Stimulated activated naive CD8-positive, alpha-beta T cell treated with anti-CD3 and anti-CD28 coated beads, Interleukin-15, Interleukin-2, amounts not matched to agents 100 ng/mL and 50 ng/mL, for 24 hours (primary cell): ENCODE data around the gene CHP2.
"Not testable (repeated sequence)": the region's sequence is repeated elsewhere in the genome, so short reads cannot be mapped to it uniquely, and the experiment has no call there.

ENCODE experiments used
- H3K27ac Mint-ChIP-seq: one replicate; pipeline ENCODE4 v1.8.0; 2021; ENCODE audit warnings: mild to moderate bottlenecking, mixed read lengths
- H3K27me3 Mint-ChIP-seq: one replicate; pipeline ENCODE4 v1.8.0; 2021; ENCODE audit warnings: mixed read lengths
- H3K36me3 Mint-ChIP-seq: one replicate; pipeline ENCODE4 v1.8.0; 2021; ENCODE audit warnings: low read depth, mixed read lengths
- H3K4me1 Mint-ChIP-seq: one replicate; pipeline ENCODE4 v1.8.0; 2021; ENCODE audit warnings: low read depth, mixed read lengths
- H3K4me3 Mint-ChIP-seq: one replicate; pipeline ENCODE4 v1.8.0; 2021; ENCODE audit warnings: mild to moderate bottlenecking, mixed read lengths
- H3K9me3 Mint-ChIP-seq: one replicate; pipeline ENCODE4 v1.8.0; 2021; ENCODE audit warnings: mixed read lengths

CHP2 gene

DNA sequence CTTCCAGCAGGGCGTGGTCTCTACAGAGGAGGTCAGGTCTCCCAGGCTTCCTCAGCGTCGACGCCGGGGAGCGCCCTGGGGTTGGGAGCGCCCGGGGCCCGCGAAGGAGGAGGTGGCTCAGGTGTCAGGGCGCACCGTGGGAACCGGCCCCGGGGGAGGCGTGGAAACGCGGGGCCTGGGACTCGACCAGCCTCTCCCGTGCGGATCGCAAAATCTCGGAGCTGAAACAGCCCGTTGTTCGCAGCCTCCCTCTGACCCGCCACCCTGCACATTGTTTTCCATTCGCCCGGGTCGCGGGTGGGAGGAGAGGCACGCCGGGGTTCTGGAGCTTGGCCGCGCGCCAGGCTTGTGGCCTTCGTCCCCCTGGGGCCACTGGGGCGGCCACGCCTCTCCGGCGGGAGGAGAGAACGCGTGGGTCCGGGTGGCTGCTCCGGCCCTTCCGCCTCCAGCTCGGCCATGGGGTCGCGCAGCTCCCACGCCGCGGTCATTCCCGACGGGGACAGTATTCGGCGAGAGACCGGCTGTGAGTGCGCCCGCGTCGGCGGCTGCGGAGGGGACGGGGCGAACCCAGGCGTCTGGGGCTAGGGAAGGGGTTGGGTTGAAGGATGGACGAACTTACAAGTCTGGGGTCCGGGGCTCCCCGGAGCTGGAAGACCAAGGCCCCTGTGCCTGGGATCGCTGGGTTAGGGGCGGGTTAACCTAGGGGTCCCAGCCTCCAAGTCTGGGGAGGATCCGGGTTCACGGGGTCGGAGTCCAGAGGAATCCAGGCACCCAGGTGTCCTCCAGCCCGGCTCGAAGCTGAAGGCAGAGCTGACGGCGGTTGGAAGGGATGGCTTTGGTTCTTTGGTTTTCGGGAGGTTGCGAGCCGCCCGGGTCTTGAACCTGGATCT lies at the start of gene CHP2:
Gene CHP2, plus strand, starts transcription at position 433 of the 890 bp plus-strand sequence. Its CDS starts 24 bp downstream, at position 457.
- Mint-ChIP-seq H3K27ac (no peak within 1 kb of the TSS), H3K27me3 (peaks cover 56% of the 10 kb centered on the region), H3K36me3 (no peaks in the 10 kb centered on the region), H3K9me3 (no peaks in the 10 kb centered on the region), H3K4me1 (no peaks in the 10 kb centered on the region), H3K4me3 (no peak within 1 kb of the TSS)

DNA sequence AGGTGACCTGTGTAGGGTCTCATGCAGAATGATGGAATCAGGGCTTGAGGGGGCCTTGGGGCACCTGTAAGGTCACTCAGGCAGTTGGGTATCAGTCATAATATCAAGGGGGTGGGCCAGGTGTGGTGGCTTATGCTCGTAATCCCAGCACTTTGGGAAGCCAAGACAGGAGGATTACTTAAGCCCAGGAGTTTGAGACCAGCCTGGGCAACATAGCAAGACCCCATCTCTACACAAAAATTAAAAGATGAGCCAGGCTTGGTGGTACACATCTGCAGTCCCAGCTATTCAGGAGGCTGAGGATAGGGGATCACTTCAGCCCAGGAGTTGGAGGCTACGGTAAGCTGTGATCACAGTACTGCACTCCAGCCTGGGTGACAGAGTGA lies 49.3 kb upstream of the CHP2 start:
- H3K4me1 Mint-ChIP-seq = no peaks in the 10 kb centered on the region
- peaks cover 20% of the 10 kb centered on the region for H3K9me3 Mint-ChIP-seq
- H3K27ac Mint-ChIP-seq = no peak overlapping the region

DNA sequence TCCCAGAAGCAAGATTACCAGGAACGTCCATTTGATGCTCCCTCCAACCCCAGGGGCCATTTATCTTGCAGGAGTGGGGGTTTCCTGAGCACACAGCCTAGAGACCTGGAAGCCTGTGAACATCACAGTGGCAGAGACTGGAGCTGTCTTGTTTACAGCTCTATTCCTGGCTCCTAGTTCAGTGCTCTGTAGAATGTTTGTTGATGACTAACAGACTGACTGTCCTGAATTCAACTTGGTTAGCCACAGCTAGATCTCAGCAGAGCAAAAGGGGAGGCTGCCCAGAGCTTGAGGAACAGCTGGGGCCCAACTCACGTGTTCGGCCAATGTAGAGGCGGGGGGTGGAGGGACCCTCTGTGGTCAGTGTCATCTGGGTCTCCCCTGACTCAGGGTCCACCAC lies 48.4 kb upstream of the CHP2 start:
- no peaks in the 10 kb centered on the region for H3K4me1 Mint-ChIP-seq
- peaks cover 44% of the 10 kb centered on the region for H3K27me3 Mint-ChIP-seq
- H3K27ac Mint-ChIP-seq = no peak overlapping the region
- no peak overlapping the region for H3K4me3 Mint-ChIP-seq
- peaks cover 20% of the 10 kb centered on the region for H3K9me3 Mint-ChIP-seq
- H3K36me3 Mint-ChIP-seq = peaks cover 5% of the 10 kb centered on the region

More for the DNA sequence above, 49.3 kb upstream of the CHP2 start:
- no peak overlapping the region for H3K4me3 Mint-ChIP-seq
- peaks cover 5% of the 10 kb centered on the region for H3K36me3 Mint-ChIP-seq
- peaks cover 34% of the 10 kb centered on the region for H3K27me3 Mint-ChIP-seq

DNA sequence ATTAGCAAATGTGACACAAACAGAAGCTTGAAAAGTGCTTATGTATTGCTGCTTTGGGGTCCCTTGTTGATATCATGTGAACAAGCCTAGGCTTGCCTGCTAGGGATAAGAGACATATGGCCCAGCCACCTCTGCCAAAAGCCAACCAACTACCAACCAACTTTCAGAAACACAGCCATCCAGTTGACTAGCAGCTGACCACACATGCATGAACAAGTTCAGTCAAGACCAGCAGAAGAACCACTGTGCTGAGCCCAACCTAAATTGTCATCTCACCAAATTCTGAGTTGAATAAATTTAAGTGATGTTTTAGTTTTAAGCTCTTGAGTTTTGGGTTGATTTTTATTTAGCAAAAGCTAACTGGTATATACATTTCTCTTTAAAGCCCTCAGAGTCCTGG lies 45.3 kb upstream of the CHP2 start:
- Mint-ChIP-seq H3K9me3 (peaks cover 11% of the 10 kb centered on the region), H3K27ac (no peak overlapping the region), H3K4me1 (no peaks in the 10 kb centered on the region), H3K36me3 (no peaks in the 10 kb centered on the region), H3K27me3 (peaks cover 52% of the 10 kb centered on the region), H3K4me3 (no peak overlapping the region)

DNA sequence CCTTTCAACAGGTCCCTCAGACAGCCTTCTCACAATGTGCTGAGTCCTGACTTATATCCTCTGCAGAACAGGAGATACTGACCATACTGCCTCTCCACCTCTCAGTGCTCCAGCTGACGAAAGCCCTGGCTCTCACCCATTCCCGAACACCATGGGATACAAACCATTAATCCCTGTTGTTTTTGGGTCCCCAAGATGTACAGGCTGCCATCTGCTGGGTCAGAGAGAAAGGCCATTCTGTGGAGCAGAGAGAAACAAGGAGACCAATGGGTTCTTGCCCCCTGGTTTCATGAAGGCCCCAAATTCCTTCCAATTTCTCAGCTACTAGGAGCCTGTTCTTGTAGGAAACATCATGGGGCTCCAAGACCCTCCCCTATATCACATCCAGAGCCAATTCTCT lies 44.8 kb upstream of the CHP2 start:
- Mint-ChIP-seq H3K9me3 (peaks cover 11% of the 10 kb centered on the region), H3K36me3 (no peaks in the 10 kb centered on the region), H3K4me3 (no peak overlapping the region), H3K27ac (no peak overlapping the region), H3K4me1 (no peaks in the 10 kb centered on the region), H3K27me3 (peaks cover 57% of the 10 kb centered on the region)

DNA sequence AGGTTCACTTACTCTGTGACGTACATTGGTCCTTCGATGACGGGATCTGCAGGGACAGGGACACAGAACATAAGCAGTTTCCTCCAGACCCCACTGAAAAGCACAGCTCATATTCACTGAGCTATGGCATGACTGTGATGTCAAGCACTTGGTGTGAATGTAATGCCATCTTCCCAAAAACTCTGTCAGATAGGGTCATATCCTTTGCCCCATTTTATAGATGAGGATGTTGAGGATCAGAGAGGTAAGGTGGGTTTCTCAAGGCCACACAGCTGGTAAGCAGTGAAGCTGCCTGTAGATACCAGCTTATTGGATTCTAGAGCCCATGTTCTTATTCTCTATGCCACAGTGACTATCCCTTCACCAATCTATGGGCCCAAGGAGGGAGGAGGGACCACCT lies 44.3 kb upstream of the CHP2 start:
- peaks cover 11% of the 10 kb centered on the region for H3K9me3 Mint-ChIP-seq
- no peak overlapping the region for H3K27ac Mint-ChIP-seq
- no peaks in the 10 kb centered on the region for H3K36me3 Mint-ChIP-seq
- no peaks in the 10 kb centered on the region for H3K4me1 Mint-ChIP-seq
- H3K4me3 Mint-ChIP-seq = no peak overlapping the region
- H3K27me3 Mint-ChIP-seq = peaks cover 57% of the 10 kb centered on the region

DNA sequence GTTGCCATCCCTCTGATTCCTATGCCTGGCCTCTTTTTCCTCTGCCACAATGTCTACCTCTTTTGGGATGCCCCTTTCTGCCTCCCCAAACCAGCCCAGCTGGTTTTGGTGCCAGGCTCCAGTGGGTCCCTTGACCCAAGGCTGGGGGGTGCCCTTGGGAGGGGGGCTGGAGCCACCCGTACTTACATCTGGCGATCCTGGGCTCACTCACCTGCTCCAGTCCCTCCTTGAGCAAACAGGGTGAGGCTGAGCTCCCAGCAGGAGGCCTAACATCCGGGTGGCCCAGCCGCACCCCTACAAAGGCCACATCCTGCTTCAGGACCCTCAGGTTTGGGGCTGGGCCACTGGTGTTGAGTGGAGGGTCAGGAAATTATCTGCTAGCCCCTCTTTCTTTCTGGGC lies 43.0 kb upstream of the CHP2 start:
- Mint-ChIP-seq H3K4me3 (no peak overlapping the region), H3K9me3 (peaks cover 11% of the 10 kb centered on the region), H3K27ac (no peak overlapping the region), H3K36me3 (no peaks in the 10 kb centered on the region), H3K27me3 (peaks cover 64% of the 10 kb centered on the region), H3K4me1 (no peaks in the 10 kb centered on the region)

DNA sequence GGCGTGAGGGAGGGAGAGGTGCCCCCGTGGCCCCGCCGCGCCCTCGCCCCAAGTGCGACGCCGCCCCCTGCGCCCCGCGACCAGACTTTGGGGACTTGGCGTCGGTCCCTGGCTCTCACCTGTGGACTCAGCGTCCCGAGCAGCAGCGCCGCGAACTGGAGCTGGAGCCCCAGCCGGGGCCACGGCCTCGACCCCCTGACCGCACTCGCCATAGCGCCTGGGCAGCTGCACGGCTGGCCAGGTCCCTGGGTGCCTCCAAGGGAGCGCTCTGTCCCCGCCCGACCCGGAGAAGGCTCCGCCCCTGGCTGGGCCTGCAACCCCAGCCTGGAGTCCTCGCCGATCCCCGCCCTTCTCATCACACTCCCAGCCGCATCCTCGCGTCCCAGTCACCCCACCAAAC lies 41.9 kb upstream of the CHP2 start, which contains the start of gene ERN2:
Gene ERN2, minus strand, starts transcription at position 247 of the 400 bp plus-strand sequence. Its CDS starts 35 bp downstream, at position 212.
- Mint-ChIP-seq H3K27ac (no peak within 1 kb of the TSS), H3K9me3 (peaks cover 11% of the 10 kb centered on the region), H3K4me1 (no peaks in the 10 kb centered on the region), H3K36me3 (no peaks in the 10 kb centered on the region), H3K4me3 (no peak within 1 kb of the TSS), H3K27me3 (peaks cover 66% of the 10 kb centered on the region)

DNA sequence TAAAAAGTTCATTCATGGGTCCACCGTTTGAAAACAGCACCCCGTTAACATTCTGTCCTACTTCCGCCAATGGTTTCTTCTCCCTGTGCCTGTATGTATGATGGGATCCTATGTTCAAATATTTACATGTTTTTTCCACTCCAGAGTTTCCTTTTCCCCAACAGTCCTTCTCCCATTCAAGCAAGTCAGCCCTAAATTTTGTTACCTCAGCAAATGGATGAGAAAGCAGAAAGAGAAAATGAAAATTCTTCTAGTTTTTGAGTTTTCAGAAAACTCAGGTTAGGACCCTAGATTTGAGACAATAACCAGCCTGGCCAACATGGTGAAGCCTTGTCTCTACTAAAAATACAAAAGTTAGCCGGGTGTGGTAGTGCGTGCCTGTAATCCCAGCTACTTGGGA lies 38.3 kb upstream of the CHP2 start:
- Mint-ChIP-seq H3K27me3 (peaks cover 45% of the 10 kb centered on the region), H3K4me3 (no peak overlapping the region), H3K4me1 (no peaks in the 10 kb centered on the region), H3K27ac (no peak overlapping the region), H3K9me3 (no peaks in the 10 kb centered on the region), H3K36me3 (no peaks in the 10 kb centered on the region)

DNA sequence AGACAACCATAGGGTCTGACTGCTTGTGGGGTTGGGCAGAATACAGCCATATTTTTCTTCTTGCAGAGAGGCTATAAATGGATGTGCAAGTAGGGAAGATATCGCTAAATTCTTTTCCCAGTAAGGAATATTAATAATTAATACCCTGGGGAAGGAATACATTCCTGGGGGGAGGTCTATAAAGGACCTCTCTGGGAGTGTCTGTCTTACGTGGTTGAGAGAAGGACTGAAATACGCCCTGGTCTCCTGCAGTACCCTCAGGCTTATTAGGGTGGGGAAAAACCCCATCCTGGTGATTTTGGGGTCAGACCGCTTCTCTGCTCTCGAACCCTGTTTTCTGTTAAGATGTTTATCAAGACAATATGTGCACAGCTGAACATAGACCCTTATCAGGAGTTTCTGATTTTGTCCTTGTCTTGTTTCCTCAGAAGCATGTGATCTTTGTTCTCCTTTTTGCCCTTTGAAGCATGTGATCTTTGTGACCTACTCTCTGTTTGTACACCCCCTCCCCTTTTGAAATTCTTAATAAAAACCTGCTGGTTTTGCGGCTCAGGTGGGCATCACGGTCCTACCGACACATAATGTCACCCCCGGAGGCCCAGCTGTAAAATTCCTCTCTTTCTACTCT lies 32.1 kb upstream of the CHP2 start:
- H3K36me3 Mint-ChIP-seq, H3K4me1 Mint-ChIP-seq, H3K27ac Mint-ChIP-seq, H3K9me3 Mint-ChIP-seq, H3K4me3 Mint-ChIP-seq: not testable (repeated sequence)
- H3K27me3 Mint-ChIP-seq = peaks cover 11% of the 10 kb centered on the region

DNA sequence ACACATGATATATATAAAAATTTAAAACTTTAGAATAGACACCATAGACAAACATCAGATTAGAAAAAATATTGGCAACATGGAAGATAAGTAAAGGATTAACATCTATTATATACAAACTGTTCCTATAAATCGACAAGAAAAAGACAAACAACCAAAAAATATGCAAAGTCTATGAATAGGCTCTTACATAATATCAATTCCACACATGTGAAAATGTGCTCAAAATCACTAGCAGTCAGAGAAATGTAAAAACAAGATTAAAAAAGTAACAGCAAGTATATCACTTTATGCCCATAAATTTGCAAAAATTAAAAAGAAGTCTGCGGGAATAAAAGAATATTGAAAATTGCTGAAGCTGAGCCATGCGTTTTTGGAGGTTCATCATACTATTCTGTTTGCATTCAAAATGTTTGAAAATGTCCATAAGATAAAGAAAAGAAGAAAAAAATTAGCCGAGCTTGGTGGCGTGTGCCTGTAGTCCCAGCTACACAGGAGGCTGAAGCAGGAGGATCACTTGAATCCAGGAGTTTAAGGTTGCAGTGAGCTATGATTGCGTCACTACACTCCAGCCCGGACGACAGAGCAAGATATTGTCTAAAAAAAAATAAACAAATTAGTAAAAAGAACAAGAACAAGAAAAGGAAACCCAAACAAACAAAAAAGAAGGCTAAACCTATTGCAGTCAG lies 30.6 kb upstream of the CHP2 start:
- Mint-ChIP-seq H3K27me3 (peaks cover 13% of the 10 kb centered on the region), H3K9me3 (peaks cover 6% of the 10 kb centered on the region), H3K4me3 (no peak overlapping the region), H3K36me3 (no peaks in the 10 kb centered on the region), H3K27ac (no peak overlapping the region), H3K4me1 (peaks cover 6% of the 10 kb centered on the region)

DNA sequence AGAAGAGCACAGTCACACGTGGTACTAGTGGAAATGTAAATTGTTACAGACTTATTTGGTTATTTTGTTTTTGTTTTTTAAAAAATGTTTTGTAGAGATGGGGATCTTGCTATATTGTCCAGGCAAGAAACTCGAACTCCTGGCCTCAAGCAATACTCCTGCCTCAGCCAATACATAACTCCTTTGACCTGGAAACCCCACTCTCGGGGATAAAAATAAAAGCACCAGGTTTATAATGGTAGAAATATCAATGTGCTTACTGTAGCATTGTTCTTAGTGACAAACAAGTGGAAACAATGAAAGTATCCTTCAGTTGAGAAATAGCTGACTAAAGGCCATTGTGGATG lies 30.1 kb upstream of the CHP2 start:
- Mint-ChIP-seq H3K9me3 (peaks cover 6% of the 10 kb centered on the region), H3K27ac (no peak overlapping the region), H3K36me3 (no peaks in the 10 kb centered on the region), H3K4me3 (no peak overlapping the region), H3K4me1 (peaks cover 6% of the 10 kb centered on the region), H3K27me3 (peaks cover 16% of the 10 kb centered on the region)

DNA sequence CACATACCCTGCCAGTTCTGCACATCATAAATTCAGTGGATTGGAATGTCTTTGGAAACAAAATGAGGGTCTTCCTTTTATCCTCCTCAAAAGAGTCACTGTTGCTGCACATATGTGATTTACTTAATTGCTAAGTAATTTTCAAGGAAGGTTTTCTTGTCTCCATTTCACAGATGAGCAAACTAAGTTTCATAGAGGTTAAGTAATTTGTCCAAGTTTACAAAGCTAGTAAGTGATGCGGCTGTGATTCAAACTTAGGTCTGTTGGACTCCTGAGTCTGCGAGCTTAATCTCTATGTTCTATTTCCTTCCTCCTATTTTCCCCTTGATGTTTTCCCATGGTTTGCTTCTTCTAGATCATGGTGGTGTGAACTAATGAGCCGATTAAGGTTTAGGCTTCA lies 28.1 kb upstream of the CHP2 start:
- no peak overlapping the region for H3K4me3 Mint-ChIP-seq
- H3K27me3 Mint-ChIP-seq = peaks cover 20% of the 10 kb centered on the region
- H3K27ac Mint-ChIP-seq = no peak overlapping the region
- H3K9me3 Mint-ChIP-seq = peaks cover 6% of the 10 kb centered on the region
- H3K4me1 Mint-ChIP-seq = peaks cover 6% of the 10 kb centered on the region
- H3K36me3 Mint-ChIP-seq = no peaks in the 10 kb centered on the region

DNA sequence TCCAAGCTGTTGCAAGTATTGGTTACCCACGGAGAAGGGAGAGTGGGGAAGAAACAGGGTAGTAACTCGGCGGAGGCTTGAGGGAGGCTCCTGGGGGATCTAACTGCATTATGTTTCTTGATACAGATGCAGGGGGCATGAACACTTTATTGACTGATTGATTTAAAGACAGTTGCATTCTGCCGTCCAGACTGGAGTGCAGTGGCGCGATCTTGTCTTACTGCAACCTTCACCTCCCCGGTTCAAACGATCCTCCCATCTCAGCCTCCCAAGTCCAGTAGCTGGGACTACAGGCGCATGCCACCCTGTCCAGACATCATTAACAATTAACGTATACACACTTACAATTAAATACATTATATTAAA lies 26.7 kb upstream of the CHP2 start:
- H3K4me3 Mint-ChIP-seq = no peak overlapping the region
- H3K27me3 Mint-ChIP-seq = peaks cover 16% of the 10 kb centered on the region
- no peaks in the 10 kb centered on the region for H3K36me3 Mint-ChIP-seq
- H3K4me1 Mint-ChIP-seq = peaks cover 6% of the 10 kb centered on the region
- H3K27ac Mint-ChIP-seq = no peak overlapping the region
- H3K9me3 Mint-ChIP-seq = peaks cover 2% of the 10 kb centered on the region
